ENCODE results near the gene TMEM82. TPM values are rescaled to one million over a fixed set of nuclear protein-coding genes. Genes with fewer than 3 reads are reported as not detected.

TMEM82 gene
- polyA plus RNA-seq, 1 donor (not counting 4 experiments of a cell fraction or from before 2014, with no cell fraction given): not detected

GRCh38 chr1:15722411-15722810, 19.9 kb upstream of the TMEM82 start:
- Histone ChIP-seq H3K79me2 (ENCODE audit: control insufficient read depth, insufficient read depth, low read length) (no peaks in the 10 kb centered on the region), H3K4me3 (ENCODE audit: control insufficient read depth in 2 of 3, extremely low read depth in 1 of 3, insufficient read depth in 2 of 3, low read depth in 1 of 3, low read length in 3 of 3) (no peak overlapping the region), H3K27ac (ENCODE audit: control insufficient read depth, insufficient read depth, low read length) (no peak overlapping the region), H3K36me3 (ENCODE audit: control insufficient read depth in 2 of 2, extremely low read depth in 1 of 2, insufficient read depth in 2 of 2, low read length in 2 of 2) (peaks cover 34 to 61% of the 10 kb centered on the region in 2 experiments), H4K20me1 (ENCODE audit: control insufficient read depth, extremely low read depth, insufficient read depth, low read length) (no peaks in the 10 kb centered on the region), H2AFZ (ENCODE audit: control insufficient read depth, low read length) (no peak overlapping the region), H3K27me3 (ENCODE audit: control insufficient read depth, extremely low read depth, insufficient read depth, low read length) (no peaks in the 10 kb centered on the region), H3K9ac (ENCODE audit: control insufficient read depth, extremely low read depth, insufficient read depth, low read length) (no peak overlapping the region), H3K9me3 (ENCODE audit: control insufficient read depth, low read depth, low read length) (no peaks in the 10 kb centered on the region), H3K4me1 (ENCODE audit: control insufficient read depth, extremely low read depth, insufficient read depth, low read length) (no peaks in the 10 kb centered on the region), H3K9me1 (ENCODE audit: control insufficient read depth, extremely low read depth, insufficient read depth, low read length) (no peaks in the 10 kb centered on the region), H3K4me2 (ENCODE audit: control insufficient read depth, extremely low read depth, insufficient read depth, low read depth, low read length) (no peak overlapping the region)
- TF ChIP-seq EZH2 (IDR thresholded peaks at IDR 0.05; ENCODE audit: low read length) (no peak), CTCF (optimal IDR thresholded peaks at IDR 0.05 in 1 of 3, IDR thresholded peaks at IDR 0.05 in 1 of 3, conservative IDR thresholded peaks at IDR 0.05 in 1 of 3; ENCODE audit: extremely low read depth in 1 of 3, insufficient read depth in 2 of 3, low read length in 3 of 3) (no peak)
- DNase-seq (ENCODE audit: low read depth, low spot score) (no peak), FAIRE-seq (no peak)
- dilution Hi-C loops (cut with MboI; ENCODE audit: extremely low pct_ligation_motif_present, low sequenced_read_pairs): no loop called here

- Histone ChIP-seq H3K36me3 (ENCODE audit: control insufficient read depth in 2 of 2, extremely low read depth in 1 of 2, insufficient read depth in 2 of 2, low read length in 2 of 2) (peaks cover 36 to 62% of the 10 kb centered on the region in 2 experiments), H3K27me3 (ENCODE audit: control insufficient read depth, extremely low read depth, insufficient read depth, low read length) (no peaks in the 10 kb centered on the region), H3K9me3 (ENCODE audit: control insufficient read depth, low read depth, low read length) (no peaks in the 10 kb centered on the region), H3K9me1 (ENCODE audit: control insufficient read depth, extremely low read depth, insufficient read depth, low read length) (no peaks in the 10 kb centered on the region), H3K4me2 (ENCODE audit: control insufficient read depth, extremely low read depth, insufficient read depth, low read depth, low read length) (no peak overlapping the region), H3K79me2 (ENCODE audit: control insufficient read depth, insufficient read depth, low read length) (no peaks in the 10 kb centered on the region), H2AFZ (ENCODE audit: control insufficient read depth, low read length) (no peak overlapping the region), H3K4me1 (ENCODE audit: control insufficient read depth, extremely low read depth, insufficient read depth, low read length) (no peaks in the 10 kb centered on the region), H3K27ac (ENCODE audit: control insufficient read depth, insufficient read depth, low read length) (no peak overlapping the region), H3K9ac (ENCODE audit: control insufficient read depth, extremely low read depth, insufficient read depth, low read length) (no peak overlapping the region), H3K4me3 (ENCODE audit: control insufficient read depth in 2 of 3, extremely low read depth in 1 of 3, insufficient read depth in 2 of 3, low read depth in 1 of 3, low read length in 3 of 3) (no peak overlapping the region), H4K20me1 (ENCODE audit: control insufficient read depth, extremely low read depth, insufficient read depth, low read length) (no peaks in the 10 kb centered on the region)
- dilution Hi-C loops (cut with MboI; ENCODE audit: extremely low pct_ligation_motif_present, low sequenced_read_pairs): no loop called here
- no peak for FAIRE-seq
- TF ChIP-seq CTCF (optimal IDR thresholded peaks at IDR 0.05 in 1 of 3, IDR thresholded peaks at IDR 0.05 in 1 of 3, conservative IDR thresholded peaks at IDR 0.05 in 1 of 3; ENCODE audit: extremely low read depth in 1 of 3, insufficient read depth in 2 of 3, low read length in 3 of 3): no peak
- TF ChIP-seq EZH2 (IDR thresholded peaks at IDR 0.05; ENCODE audit: low read length): no peak
- DNase-seq (ENCODE audit: low read depth, low spot score): no peak
These were observed 19.3 kb upstream of the TMEM82 start for GRCh38 chr1:15722836-15723532.

All from keratinocyte (primary cell).